NCI-H1436 treated with DMSO at 0.1 percent for 48 hours (cell line): ENCODE data around the gene PYY.

ENCODE experiments used
- DNase-seq: peaks from one replicate; lab custom pipeline; 2025; lab: John Stamatoyannopoulos, UW

Gene PYY

DNA sequence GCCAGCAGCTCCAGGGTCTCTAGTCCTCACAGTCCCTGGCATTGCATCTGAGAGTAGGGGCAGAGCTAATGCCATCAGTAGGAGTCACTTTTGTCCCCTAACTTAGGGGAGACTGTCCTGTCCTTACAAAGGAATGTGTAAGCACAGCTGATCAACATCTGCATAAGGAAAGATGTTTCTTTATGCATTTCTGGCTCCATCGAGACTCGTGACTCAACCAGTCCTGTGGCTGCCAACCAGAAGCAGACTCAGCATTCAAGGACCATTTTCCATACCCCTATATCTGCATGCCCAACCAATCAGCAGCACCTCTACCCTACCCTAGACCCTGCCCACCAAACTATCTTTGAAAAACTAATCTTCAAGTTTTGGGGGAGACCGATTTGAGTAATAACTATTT lies 38.2 kb downstream of the PYY start:
- no peak for DNase-seq

DNA sequence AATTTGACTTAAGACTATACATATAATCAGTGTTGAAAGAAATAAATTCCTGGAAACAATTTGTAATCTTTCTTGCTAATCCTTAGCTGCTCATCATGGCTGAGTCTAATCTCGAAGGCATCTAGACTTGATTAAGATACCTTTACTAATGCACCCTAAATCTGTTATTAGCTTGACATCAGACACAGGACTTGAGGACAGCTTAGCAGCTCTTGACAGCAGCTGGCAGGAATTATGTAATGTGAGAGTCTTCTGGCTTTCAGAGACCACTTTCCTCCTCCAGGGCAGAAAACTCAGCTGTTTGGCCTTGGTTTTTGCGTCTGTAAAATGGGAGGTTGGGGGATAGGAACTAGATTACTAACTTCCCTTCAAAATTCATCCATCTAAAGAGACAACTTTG lies 39.3 kb downstream of the PYY start:
- DNase-seq: no peak

DNA sequence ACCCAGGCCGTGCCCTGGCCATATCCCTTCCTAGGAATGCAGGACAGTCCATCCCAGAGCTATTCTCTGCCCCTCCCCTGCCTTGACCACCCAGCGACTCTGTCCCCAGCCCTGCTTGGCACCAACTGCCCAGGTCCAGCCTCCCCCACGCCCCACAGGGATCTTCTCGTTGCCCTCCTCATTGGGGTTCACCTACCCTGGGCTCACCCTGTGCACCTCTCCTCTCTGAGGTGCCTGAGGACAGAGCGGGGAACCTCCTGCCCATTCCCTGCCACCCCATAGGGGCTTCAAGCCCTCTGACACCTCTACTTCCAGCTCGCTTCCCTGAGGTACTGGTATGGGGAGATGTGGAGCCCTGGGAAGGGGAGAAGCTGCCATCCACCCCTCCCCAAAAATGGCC lies 40.2 kb downstream of the PYY start:
- no peak for DNase-seq

DNA sequence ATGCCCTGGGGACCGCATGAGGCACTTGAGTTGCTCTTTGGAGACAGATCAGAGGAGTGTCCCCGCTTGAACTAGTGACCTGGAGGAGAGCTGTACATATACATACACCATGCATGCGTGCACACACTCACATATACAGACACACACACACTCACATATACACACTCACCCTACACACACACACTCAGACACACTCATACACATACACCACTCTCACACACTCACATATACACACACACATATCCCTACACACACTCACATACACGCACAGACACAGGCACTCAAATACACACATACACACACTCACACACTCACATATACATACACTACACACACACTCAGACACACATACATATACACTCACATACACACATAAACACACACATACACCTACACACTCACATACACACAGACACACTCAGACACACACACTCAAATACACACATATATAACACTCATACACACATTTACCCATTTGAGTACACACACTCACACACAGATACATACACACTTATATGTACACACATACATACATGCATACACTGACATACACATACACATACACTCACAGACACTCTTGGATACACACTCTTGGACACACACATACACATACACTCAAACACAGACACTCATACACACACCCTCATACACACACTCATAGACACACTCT lies 41.0 kb downstream of the PYY start:
- DNase-seq: no peak

DNA sequence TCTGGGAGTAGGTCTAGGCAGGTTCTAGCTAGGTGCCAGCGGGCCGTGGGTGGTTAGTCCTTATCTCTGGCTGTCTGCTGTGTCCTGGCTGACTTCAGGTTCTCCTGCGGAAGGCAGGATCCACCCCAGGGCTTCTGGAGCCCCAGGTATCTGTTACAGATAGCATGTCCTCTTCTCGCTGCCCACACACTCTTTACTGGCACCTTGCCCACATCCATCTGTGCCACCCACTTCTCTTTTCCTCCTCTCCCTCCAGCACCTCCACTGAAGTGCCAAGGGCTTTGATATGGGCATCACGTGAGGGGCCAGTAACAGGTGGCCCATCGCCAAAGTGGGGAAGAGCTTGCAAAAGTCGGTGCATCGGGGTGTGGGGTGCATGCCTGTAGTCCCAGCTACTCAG lies 41.8 kb downstream of the PYY start:
- no peak for DNase-seq

DNA sequence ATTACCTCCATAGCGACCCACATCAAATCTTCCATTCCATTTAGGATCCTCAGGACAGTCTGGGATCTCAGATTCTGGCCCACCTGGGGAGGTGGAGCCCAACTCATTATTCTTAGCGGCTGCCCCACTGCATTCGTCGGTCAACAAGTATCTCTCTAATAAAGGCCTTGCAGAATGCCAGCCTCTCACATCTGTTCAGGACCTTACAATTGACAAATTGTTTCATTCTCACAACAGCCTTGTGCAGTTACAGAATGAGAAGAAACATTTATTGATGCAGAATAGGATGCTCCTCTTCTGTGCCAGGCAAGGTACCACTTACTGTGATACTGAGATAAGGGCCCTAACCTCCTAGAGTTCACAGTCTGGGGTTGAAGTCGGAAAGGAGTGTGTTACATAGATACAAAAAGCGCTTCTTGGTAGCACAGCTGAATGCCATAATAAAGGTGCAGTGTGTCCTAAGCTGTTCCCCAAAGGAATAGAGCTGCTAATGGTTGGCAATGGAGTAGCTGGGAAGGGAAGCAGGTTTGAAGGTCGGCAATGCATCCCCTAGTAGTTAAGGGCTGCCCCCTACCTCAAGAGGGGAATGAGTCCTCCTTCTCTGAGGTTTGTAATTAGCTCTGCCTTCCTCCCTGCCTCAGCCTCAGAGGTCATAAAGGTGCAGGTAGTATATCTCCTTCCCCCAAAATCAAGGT lies 44.1 kb downstream of the PYY start:
- DNase-seq: no peak

DNA sequence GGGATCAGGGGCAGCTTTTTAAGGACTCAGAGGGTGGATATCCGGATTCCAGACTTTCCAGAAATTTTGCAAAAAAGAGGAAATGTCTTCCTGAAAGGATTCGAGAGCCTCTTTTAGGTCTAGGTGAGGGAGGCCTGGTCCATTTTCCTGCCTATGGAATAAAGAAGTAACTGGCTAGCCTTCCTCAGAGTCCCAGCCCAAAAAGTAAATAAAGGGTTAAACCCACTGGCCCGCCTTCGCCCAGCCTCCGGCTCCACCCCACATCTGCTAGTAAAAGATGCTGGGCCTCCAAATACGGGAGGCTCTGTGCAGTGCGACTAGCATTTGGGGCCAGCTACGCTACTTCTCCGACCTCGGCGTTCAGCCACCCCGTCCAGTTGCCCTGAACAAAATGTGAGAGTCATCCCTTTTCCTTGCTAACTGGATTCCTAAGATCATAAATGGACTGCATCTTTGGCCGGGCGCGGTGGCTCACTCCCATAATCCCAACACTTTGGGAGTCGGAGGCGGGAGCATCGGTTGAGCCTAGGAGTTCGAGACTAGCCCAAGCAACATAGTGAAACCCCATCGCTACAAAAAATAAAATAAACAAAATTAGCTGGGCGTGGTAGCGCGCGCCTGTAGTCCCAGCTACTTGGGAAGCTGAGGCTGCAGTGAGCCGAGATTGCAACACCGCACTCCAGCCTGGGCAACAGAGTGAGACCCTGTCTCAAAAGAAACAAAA lies 45.6 kb downstream of the PYY start:
- peak; percentile 11 for DNase-seq

DNA sequence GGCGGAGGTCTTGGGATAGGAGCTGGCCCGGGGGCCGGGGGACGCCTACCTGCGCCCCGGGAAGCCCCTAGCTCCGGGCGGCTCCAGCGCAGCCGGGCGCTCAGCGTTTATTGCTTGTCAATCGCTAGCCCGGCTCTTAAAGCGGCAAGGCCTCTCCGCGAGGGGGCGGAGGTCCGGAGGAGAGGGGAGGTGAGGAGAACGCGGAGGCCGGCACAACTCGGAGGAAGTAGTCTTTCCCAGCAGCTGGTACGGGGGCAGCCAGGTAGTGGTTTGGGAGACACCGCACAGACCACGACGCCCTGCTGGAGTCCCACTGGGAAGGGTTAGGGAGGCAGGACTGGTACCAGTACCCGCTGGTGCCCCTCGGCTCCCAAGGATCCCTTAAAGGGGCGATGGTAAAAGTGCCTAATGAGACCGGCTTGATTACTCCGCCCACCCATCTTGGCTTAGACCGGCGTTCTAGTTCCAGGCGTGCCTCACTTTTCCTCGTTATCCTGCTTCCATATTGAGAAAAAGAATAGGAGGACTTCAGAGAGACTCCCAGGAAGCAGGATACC lies 46.2 kb downstream of the PYY start, which contains the start of gene MPP2:
Gene MPP2, minus strand, starts transcription at position 112 of the 557 bp plus-strand sequence. CDS start 3,076 bp downstream, outside the sequence.
- no peak for DNase-seq

DNA sequence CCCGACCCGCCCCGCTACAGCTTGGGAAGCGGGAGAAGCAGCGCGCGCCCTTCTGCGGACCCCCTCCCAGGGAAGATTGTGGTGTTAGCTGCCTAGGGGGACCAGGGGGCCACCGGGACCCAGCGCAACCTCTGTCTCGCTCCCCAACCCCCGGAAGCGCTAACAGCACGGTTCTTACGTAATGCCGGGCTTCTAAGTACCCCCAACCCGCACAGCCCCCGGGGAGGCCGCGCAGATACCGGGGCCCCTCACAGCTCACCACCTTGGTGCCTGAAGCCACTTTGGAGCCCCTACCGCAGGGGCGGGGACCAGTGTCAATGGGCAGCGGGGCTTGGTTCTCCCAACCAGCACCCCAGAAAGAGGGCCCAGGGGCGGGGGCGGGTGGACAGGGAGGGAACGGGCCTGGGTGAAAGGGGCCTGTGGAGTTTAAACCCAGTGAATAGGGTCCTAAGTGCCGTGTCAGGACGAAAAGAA lies 46.8 kb downstream of the PYY start:
- DNase-seq: no peak

DNA sequence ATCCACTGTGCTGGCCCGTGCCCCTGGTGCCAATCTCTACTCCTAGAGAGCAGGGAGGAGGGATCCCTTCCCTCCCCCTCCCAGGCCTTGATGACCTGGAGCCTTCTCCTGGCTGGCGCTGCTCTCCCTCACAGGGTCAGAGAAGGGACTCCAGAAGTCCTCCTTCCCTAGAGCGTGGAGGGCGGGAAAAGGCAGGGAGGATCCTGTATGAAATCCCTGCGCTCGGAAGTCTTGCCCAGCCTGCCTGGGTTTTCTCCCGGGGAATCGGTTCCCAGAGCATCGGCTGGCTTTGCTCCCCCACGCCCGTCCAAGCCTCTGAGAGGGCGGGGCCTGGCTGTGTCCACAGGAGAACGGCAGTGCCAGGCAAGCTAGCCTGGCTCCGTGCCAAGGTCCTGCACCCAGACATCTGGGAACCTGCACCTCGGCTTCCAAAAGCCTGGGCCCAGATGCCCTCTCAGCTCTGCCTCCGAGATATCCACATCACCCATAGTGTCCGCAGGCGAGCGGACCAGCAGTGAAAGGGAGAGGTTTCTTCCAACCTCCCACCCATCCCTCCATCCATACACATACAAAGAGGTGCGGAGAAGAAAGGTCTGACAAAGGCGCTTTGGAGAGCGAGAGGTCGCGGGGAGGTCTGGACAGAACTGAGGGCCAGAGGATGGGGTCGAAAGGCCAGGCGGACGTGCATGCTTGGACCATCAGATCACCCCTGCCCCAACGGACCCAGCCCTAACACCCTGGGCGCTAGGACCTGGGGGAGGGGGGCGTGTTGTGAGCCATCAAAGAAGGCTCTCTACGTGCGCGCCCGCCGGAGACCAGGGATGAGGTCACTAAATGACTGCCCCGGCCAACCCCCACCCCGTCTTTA lies 47.5 kb downstream of the PYY start:
- DNase-seq: no peak

DNA sequence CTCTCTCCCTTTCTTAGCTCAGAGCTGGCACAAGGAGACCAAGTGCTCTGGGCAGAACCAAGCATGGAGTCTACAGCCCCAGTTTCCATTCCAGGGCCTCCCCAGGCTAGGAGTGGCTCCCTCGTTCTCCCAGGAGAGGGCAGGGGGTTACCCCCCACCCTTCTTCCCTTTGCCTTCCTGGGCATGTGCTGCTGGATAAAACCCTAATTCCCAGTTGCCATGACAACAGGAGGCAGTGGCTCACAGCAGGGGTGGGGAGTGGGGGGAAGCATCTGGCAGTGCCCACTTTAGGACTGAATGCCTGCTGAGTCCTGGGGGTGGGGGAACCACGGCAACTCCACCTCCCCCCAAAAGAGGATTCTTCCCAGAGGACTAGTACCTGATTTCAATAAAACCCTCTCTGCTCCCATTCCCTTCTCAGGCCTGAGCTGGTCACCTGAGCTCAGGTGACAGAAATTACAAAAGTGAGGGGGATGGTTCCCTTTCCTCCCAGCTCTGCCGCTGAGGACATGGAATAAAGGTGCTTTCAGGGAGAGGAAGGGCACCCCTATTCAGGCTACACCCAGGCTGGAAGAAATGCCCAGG lies 48.2 kb downstream of the PYY start:
- DNase-seq: no peak
